ENCODE measurements around the gene C16orf86. TPM values are rescaled to one million over a fixed set of nuclear protein-coding genes. Genes with fewer than 3 reads are reported as not detected.

C16orf86 gene
- total RNA-seq, 4 donors from 2014 or later, result 0.54 to 6.6 (median 2.0) TPM

- Histone ChIP-seq H3K27ac (peak within 1 kb of the TSS; percentile 91 to 99 (median 97)), H3K27me3 (no peaks in the 10 kb centered on the region), H3K4me3 (peak within 1 kb of the TSS; percentile 73 to 93 (median 82)), H3K36me3 (peaks cover 0 to 9% (median 0%) of the 10 kb centered on the region in 3 donors), H3K4me1 (peaks cover 0 to 20% (median 10%) of the 10 kb centered on the region in 4 donors), H3K9me3 (no peaks in the 10 kb centered on the region)
- peak; percentile 56 to 69 for TF ChIP-seq POLR2A (IDR thresholded peaks at IDR 0.05)
- TF ChIP-seq CTCF (IDR thresholded peaks at IDR 0.05), result no peak
- peak; percentile 88 to 95 (median 94) for DNase-seq
These were observed 6.7 kb upstream of the C16orf86 start, which contains the start of gene ACD for GRCh38 chr16:67659675-67660563. TSS of gene ACD (minus strand) at chr16:67660260. CDS start at chr16:67660220, 40 bp downstream.

- Histone ChIP-seq H3K4me3 (peak within 1 kb of the TSS; percentile 73 to 93 (median 82)), H3K9me3 (no peaks in the 10 kb centered on the region), H3K4me1 (peaks cover 0 to 24% (median 10%) of the 10 kb centered on the region in 4 donors), H3K27ac (peak within 1 kb of the TSS; percentile 91 to 99 (median 97)), H3K36me3 (peaks cover 0 to 9% (median 0%) of the 10 kb centered on the region in 3 donors), H3K27me3 (no peaks in the 10 kb centered on the region)
- TF ChIP-seq POLR2A (IDR thresholded peaks at IDR 0.05) (peak in 1 of 2 donors; percentile 30), CTCF (IDR thresholded peaks at IDR 0.05) (peak in 2 of 6 experiments; percentile 20 to 29)
- peak; percentile 91 to 98 (median 98) for DNase-seq
These were observed 6.0 kb upstream of the C16orf86 start, which contains the start of gene PARD6A for GRCh38 chr16:67660564-67661028. TSS of gene PARD6A (plus strand) at chr16:67660960. CDS start at chr16:67661039, 79 bp downstream.

- H3K27ac ChIP-seq, result peak overlapping the region; percentile 91 to 99 (median 97)
- TF ChIP-seq POLR2A (IDR thresholded peaks at IDR 0.05) (no peak), CTCF (IDR thresholded peaks at IDR 0.05) (no peak)
- peaks cover 0 to 30% (median 15%) of the 10 kb centered on the region in 4 donors for H3K4me1 ChIP-seq
- H3K4me3 ChIP-seq, result peak overlapping the region; percentile 73 to 93 (median 82)
- H3K9me3 ChIP-seq, result no peaks in the 10 kb centered on the region
- no peak for DNase-seq
- no peaks in the 10 kb centered on the region for H3K27me3 ChIP-seq
- H3K36me3 ChIP-seq, result peaks cover 0 to 9% (median 0%) of the 10 kb centered on the region in 3 donors
These were observed 5.4 kb upstream of the C16orf86 start for GRCh38 chr16:67661101-67661761.

GRCh38 chr16:67661886-67662652 is 4.5 kb upstream of the C16orf86 start:
- no peak for DNase-seq
- no peak overlapping the region for H3K4me3 ChIP-seq
- peaks cover 0 to 9% (median 0%) of the 10 kb centered on the region in 3 donors for H3K36me3 ChIP-seq
- H3K27me3 ChIP-seq, result no peaks in the 10 kb centered on the region
- no peak for TF ChIP-seq POLR2A (IDR thresholded peaks at IDR 0.05)
- no peak for TF ChIP-seq CTCF (IDR thresholded peaks at IDR 0.05)
- no peak overlapping the region for H3K27ac ChIP-seq
- no peaks in the 10 kb centered on the region for H3K9me3 ChIP-seq
- H3K4me1 ChIP-seq, result peaks cover 0 to 35% (median 17%) of the 10 kb centered on the region in 4 donors

- H3K36me3 ChIP-seq, result peaks cover 0 to 6% (median 0%) of the 10 kb centered on the region in 3 donors
- H3K4me1 ChIP-seq, result peaks cover 2 to 40% (median 22%) of the 10 kb centered on the region in 4 donors
- H3K27ac ChIP-seq, result no peak overlapping the region
- DNase-seq, result no peak
- no peaks in the 10 kb centered on the region for H3K9me3 ChIP-seq
- TF ChIP-seq POLR2A (IDR thresholded peaks at IDR 0.05) (no peak), CTCF (IDR thresholded peaks at IDR 0.05) (no peak)
- H3K4me3 ChIP-seq, result no peak overlapping the region
- H3K27me3 ChIP-seq, result no peaks in the 10 kb centered on the region
These were observed 4.0 kb upstream of the C16orf86 start for GRCh38 chr16:67662653-67663010.

Data from Peyer's patch (tissue), 4 donors.